Stomach smooth muscle (tissue), 2 donors: ENCODE results near the gene CCM2.
A peak's percentile ranks its signal among the peaks of the same experiment; 100 is the strongest.

Experiments used
- H3K27ac ChIP-seq: one replicate; pipeline ENCODE4 v1.7.0; 2013; ENCODE audit warnings: mild to moderate bottlenecking, low read length, inconsistent platforms
- H3K27me3 ChIP-seq, 2 donors: one replicate each; pipeline ENCODE4 v1.7.0; 2013; ENCODE audit warnings: low read length in 2 of 2; ENCODE audit not compliant: insufficient read depth in 2 of 2, control insufficient read depth in 1 of 2
- H3K36me3 ChIP-seq, 2 donors: one replicate each; pipeline ENCODE4 v1.7.0; 2013; ENCODE audit warnings: low read length in 2 of 2; ENCODE audit not compliant: control insufficient read depth in 2 of 2, insufficient read depth in 2 of 2
- H3K4me1 ChIP-seq: one replicate; pipeline ENCODE4 v1.7.0; 2013; ENCODE audit warnings: low read length; ENCODE audit not compliant: control insufficient read depth, insufficient read depth
- H3K4me3 ChIP-seq, 2 donors: one replicate each; pipeline ENCODE4 v1.7.0; 2013; ENCODE audit warnings: low read length in 2 of 2
- H3K9ac ChIP-seq, 2 donors: one replicate each; pipeline ENCODE4 v1.7.0; 2013; ENCODE audit warnings: low read length in 2 of 2, mild to moderate bottlenecking in 1 of 2
- H3K9me3 ChIP-seq, 2 donors: one replicate each; pipeline ENCODE4 v1.7.0; 2013; ENCODE audit warnings: low read length in 2 of 2; ENCODE audit not compliant: control insufficient read depth in 2 of 2
- donor health status: healthy.
- donor health status: Pancreatic carcinoma.

Gene CCM2

GRCh38 chr7:45085619-45086200 is 85.7 kb downstream of the CCM2 start:
- Histone ChIP-seq H3K36me3 (peaks cover 2% of the 10 kb centered on the region in 2 donors), H3K27me3 (no peaks in the 10 kb centered on the region), H3K4me1 (peaks cover 15% of the 10 kb centered on the region), H3K27ac (no peak overlapping the region), H3K9me3 (no peaks in the 10 kb centered on the region), H3K4me3 (no peak overlapping the region), H3K9ac (no peak overlapping the region)

- Histone ChIP-seq H3K27ac (no peak overlapping the region), H3K4me3 (no peak overlapping the region), H3K4me1 (peaks cover 15% of the 10 kb centered on the region), H3K9me3 (no peaks in the 10 kb centered on the region), H3K27me3 (no peaks in the 10 kb centered on the region), H3K36me3 (peaks cover 2% of the 10 kb centered on the region in 2 donors), H3K9ac (no peak overlapping the region)
Measured at GRCh38 chr7:45086331-45087065, 86.5 kb downstream of the CCM2 start.

- Histone ChIP-seq H3K27me3 (no peaks in the 10 kb centered on the region), H3K9ac (peak overlapping the region in 1 of 2 donors; percentile 59), H3K27ac (peak overlapping the region; percentile 70), H3K9me3 (no peaks in the 10 kb centered on the region), H3K4me1 (peaks cover 15% of the 10 kb centered on the region), H3K4me3 (peak overlapping the region in 1 of 2 donors; percentile 78), H3K36me3 (peaks cover 2% of the 10 kb centered on the region in 2 donors)
Measured at GRCh38 chr7:45087301-45088145, 87.5 kb downstream of the CCM2 start.

- Histone ChIP-seq H3K27me3 (no peaks in the 10 kb centered on the region), H3K4me1 (peaks cover 15% of the 10 kb centered on the region), H3K36me3 (peaks cover 2% of the 10 kb centered on the region in 2 donors), H3K4me3 (peak overlapping the region; percentile 49 to 78), H3K9ac (peak overlapping the region; percentile 55 to 59), H3K9me3 (no peaks in the 10 kb centered on the region), H3K27ac (peak overlapping the region; percentile 70)
Measured at GRCh38 chr7:45088146-45088701, 88.2 kb downstream of the CCM2 start.

GRCh38 chr7:45088821-45089340 is 88.9 kb downstream of the CCM2 start, which contains the start of gene NACAD:
Gene NACAD (minus strand): TSS chr7:45088969. CDS start chr7:45088894, 75 bp downstream.
- peak within 1 kb of the TSS; percentile 59 to 64 for H3K9ac ChIP-seq
- H3K27ac ChIP-seq: peak within 1 kb of the TSS; percentile 70

GRCh38 chr7:45089341-45089891 is 89.4 kb downstream of the CCM2 start:
- Histone ChIP-seq H3K4me3 (peak overlapping the region; percentile 75 to 78), H3K27me3 (no peaks in the 10 kb centered on the region), H3K4me1 (peaks cover 15% of the 10 kb centered on the region), H3K27ac (peak overlapping the region; percentile 24), H3K36me3 (peaks cover 1 to 2% of the 10 kb centered on the region in 2 donors), H3K9ac (peak overlapping the region; percentile 59 to 64), H3K9me3 (no peaks in the 10 kb centered on the region)

More at GRCh38 chr7:45088821-45089340, 88.9 kb downstream of the CCM2 start, which contains the start of gene NACAD:
- peak within 1 kb of the TSS; percentile 75 to 78 for H3K4me3 ChIP-seq
- no peaks in the 10 kb centered on the region for H3K9me3 ChIP-seq
- H3K36me3 ChIP-seq: peaks cover 2% of the 10 kb centered on the region in 2 donors
- H3K27me3 ChIP-seq: no peaks in the 10 kb centered on the region
- H3K4me1 ChIP-seq: peaks cover 15% of the 10 kb centered on the region

GRCh38 chr7:45092100-45092930 is 92.3 kb downstream of the CCM2 start:
- no peak overlapping the region for H3K4me3 ChIP-seq
- no peaks in the 10 kb centered on the region for H3K36me3 ChIP-seq
- H3K4me1 ChIP-seq: peaks cover 15% of the 10 kb centered on the region
- H3K27me3 ChIP-seq: no peaks in the 10 kb centered on the region
- H3K9ac ChIP-seq: no peak overlapping the region
- no peak overlapping the region for H3K27ac ChIP-seq
- H3K9me3 ChIP-seq: no peaks in the 10 kb centered on the region

- Histone ChIP-seq H3K27ac (no peak overlapping the region), H3K36me3 (no peaks in the 10 kb centered on the region), H3K9ac (no peak overlapping the region), H3K27me3 (no peaks in the 10 kb centered on the region), H3K4me3 (no peak overlapping the region), H3K4me1 (peaks cover 11% of the 10 kb centered on the region), H3K9me3 (no peaks in the 10 kb centered on the region)
Measured at GRCh38 chr7:45092931-45093235, 92.9 kb downstream of the CCM2 start.

- H3K27me3 ChIP-seq: no peaks in the 10 kb centered on the region
- H3K4me1 ChIP-seq: no peaks in the 10 kb centered on the region
- no peaks in the 10 kb centered on the region for H3K9me3 ChIP-seq
- H3K36me3 ChIP-seq: peaks cover 49 to 50% of the 10 kb centered on the region in 2 donors
- H3K27ac ChIP-seq: no peak overlapping the region
- no peak overlapping the region for H3K4me3 ChIP-seq
- H3K9ac ChIP-seq: no peak overlapping the region
Measured at GRCh38 chr7:45098983-45099839, 99.2 kb downstream of the CCM2 start.
